Melanocyte of skin (primary cell): ENCODE measurements around the gene RIC3. TPM values are rescaled to one million over a fixed set of nuclear protein-coding genes. Genes with fewer than 3 reads are reported as not detected.

ENCODE experiments used
- total RNA-seq, 2 donors: library from RNA; depleted of rRNA; stranded (reverse); fragments of >200 nt; gene quantifications; 2 replicates each; pipeline ENCODE4 v1.2.3, GENCODE V29; 2012

RIC3 gene
- under 1 TPM in 1 of 2 donors, not detected in 1; under 0.01 TPM for total RNA-seq

GRCh38 chr11:8168485-8169257, at the start of gene RIC3:
RIC3 (minus strand) TSS chr11:8169025; CDS start chr11:8168989, 36 bp downstream.

GRCh38 chr11:8080674-8081590, 87.9 kb downstream of the RIC3 start, which contains the start of gene TUB:
TUB (plus strand) TSS chr11:8081211; CDS start chr11:8081511, 300 bp downstream.

Other genes starting within 250 kb of the RIC3 start
- gene OR10A6, start 237.8 kb downstream of the RIC3 start, total RNA-seq: not detected
- gene OR10A3, start 227.3 kb downstream of the RIC3 start, total RNA-seq: not detected
- gene NLRP10, start 203.6 kb downstream of the RIC3 start, total RNA-seq: not detected
- gene EIF3F, start 181.7 kb downstream of the RIC3 start, total RNA-seq: 100 to 1,000 TPM in 1 of 2 donors, 10 to 100 TPM in 1; 97.0 to 143 TPM
- gene TUB, start 87.8 kb downstream of the RIC3 start, total RNA-seq: 10 to 100 TPM in 1 of 2 donors, 1 to 10 TPM in 1; 7.7 to 11.0 TPM
- not detected for gene LMO1, start 94.9 kb upstream of the RIC3 start, total RNA-seq